ENCODE results near the gene RAD23A. TPM values are rescaled to one million over a fixed set of nuclear protein-coding genes. Genes with fewer than 3 reads are reported as not detected.

The RAD23A gene
- polyA plus RNA-seq, 2 of the 4 experiments (the other 2 are of a cell fraction): 56.2 to 71.6 TPM

DNA sequence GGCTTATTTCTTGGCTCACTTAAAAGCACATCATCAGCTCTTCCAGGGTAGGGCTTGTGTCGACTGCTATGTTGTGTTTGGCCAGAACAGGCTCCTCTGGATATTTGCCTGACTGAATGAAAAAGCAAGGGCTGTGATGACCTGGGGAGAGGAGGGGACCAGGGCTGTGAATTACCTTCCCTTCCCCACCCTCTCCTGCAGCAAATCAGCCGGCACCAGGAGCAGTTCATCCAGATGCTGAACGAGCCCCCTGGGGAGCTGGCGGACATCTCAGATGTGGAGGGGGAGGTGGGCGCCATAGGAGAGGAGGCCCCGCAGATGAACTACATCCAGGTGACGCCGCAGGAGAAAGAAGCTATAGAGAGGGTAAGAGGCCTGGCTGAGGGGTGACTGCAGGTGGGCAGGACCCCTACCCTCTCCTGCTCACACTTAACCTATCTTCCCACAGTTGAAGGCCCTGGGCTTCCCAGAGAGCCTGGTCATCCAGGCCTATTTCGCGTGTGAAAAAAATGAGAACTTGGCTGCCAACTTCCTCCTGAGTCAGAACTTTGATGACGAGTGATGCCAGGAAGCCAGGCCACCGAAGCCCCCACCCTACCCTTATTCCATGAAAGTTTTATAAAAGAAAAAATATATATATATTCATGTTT is 7.0 kb downstream of the RAD23A start:
- ChIA-PET CTCF (interaction anchor here (2.2 to 5.7 kb wide), 2 partner anchors 12 to 24 kb away, joined by 6 to 43 read pairs; no protein-coding TSS in a partner anchor), POLR2A (interaction anchor here (0.6 kb wide), 1 partner anchor 9 kb away, joined by 3 read pairs; no protein-coding TSS in a partner anchor)
- Histone ChIP-seq H3K27ac (no peak overlapping the region), H3K4me3 (no peak overlapping the region), H3K4me2 (no peak overlapping the region), H3K9me3 (no peaks in the 10 kb centered on the region), H3K4me1 (peaks cover 25% of the 10 kb centered on the region; the same call in 2 of the 3 replicates)
- 64% methylated on average over 9 of the region's 12 CpGs for WGBS (ENCODE audit: missing lambda C conversion rate)
- no peak for TF ChIP-seq SMC3 (IDR thresholded peaks at IDR 0.05)
- TF ChIP-seq CEBPB (IDR thresholded peaks at IDR 0.05): no peak
- TF ChIP-seq, protein P1, sequence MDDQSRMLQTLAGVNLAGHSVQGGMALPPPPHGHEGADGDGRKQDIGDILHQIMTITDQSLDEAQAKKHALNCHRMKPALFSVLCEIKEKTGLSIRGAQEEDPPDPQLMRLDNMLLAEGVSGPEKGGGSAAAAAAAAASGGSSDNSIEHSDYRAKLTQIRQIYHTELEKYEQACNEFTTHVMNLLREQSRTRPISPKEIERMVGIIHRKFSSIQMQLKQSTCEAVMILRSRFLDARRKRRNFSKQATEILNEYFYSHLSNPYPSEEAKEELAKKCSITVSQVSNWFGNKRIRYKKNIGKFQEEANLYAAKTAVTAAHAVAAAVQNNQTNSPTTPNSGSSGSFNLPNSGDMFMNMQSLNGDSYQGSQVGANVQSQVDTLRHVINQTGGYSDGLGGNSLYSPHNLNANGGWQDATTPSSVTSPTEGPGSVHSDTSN (IDR thresholded peaks at IDR 0.05): no peak
- ATAC-seq (no peak), DNase-seq (ENCODE audit: low read depth in 1 of 2, low spot score in 1 of 2) (no peak), FAIRE-seq (no peak)

GRCh38 chr19:12953138-12953798 is 7.6 kb downstream of the RAD23A start:
- Histone ChIP-seq H3K4me1 (peaks cover 21% of the 10 kb centered on the region; the same call in 2 of the 3 replicates), H3K27ac (peak overlapping the region in 1 of 2 experiments; percentile 24; a peak in 1 of 6 replicates), H3K4me2 (no peak overlapping the region), H3K4me3 (no peak overlapping the region), H3K9me3 (no peaks in the 10 kb centered on the region)
- no peak for TF ChIP-seq HEYL (CRISPR knock-in tag; IDR thresholded peaks at IDR 0.05)
- no peak for TF ChIP-seq POLR2A (IDR thresholded peaks at IDR 0.05; ENCODE audit: low read length)
- no peak for TF ChIP-seq CBX8 (IDR thresholded peaks at IDR 0.05)
- TF ChIP-seq CHD4 (IDR thresholded peaks at IDR 0.05; ENCODE audit: borderline replicate concordance): no peak
- no peak for TF ChIP-seq RFX5 (IDR thresholded peaks at IDR 0.05)
- no peak for TF ChIP-seq TP53 (CRISPR knock-in tag; IDR thresholded peaks at IDR 0.05)
- TF ChIP-seq GATA3 (IDR thresholded peaks at IDR 0.05; ENCODE audit: borderline replicate concordance): no peak
- TF ChIP-seq ZFP36 (IDR thresholded peaks at IDR 0.05; ENCODE audit: borderline replicate concordance, partially characterized antibody): no peak
- TF ChIP-seq CBX2 (IDR thresholded peaks at IDR 0.05; ENCODE audit: borderline replicate concordance, low read depth): no peak
- TF ChIP-seq NPAS2 (CRISPR knock-in tag; IDR thresholded peaks at IDR 0.05; ENCODE audit: borderline replicate concordance): no peak
- no peak for TF ChIP-seq MAZ (IDR thresholded peaks at IDR 0.05; ENCODE audit: borderline replicate concordance, low read depth, low read length)
- no peak for TF ChIP-seq RAD21 (conservative IDR thresholded peaks at IDR 0.05 in 1 of 2, IDR thresholded peaks at IDR 0.05 in 1 of 2)
- no peak for TF ChIP-seq ZC3H11A (IDR thresholded peaks at IDR 0.05)
- TF ChIP-seq, protein P2, sequence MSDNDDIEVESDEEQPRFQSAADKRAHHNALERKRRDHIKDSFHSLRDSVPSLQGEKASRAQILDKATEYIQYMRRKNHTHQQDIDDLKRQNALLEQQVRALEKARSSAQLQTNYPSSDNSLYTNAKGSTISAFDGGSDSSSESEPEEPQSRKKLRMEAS (IDR thresholded peaks at IDR 0.05): no peak
- TF ChIP-seq SMC3 (IDR thresholded peaks at IDR 0.05): no peak
- WGBS (ENCODE audit: missing lambda C conversion rate): 79% methylated on average over 8 of the region's 11 CpGs
- POLR2A ChIA-PET: interaction anchor here (0.6 kb wide), 1 partner anchor 8 kb away, joined by 3 read pairs; no protein-coding TSS in a partner anchor
- no peak for DNase-seq (ENCODE audit: low read depth in 1 of 2, low spot score in 1 of 2)
- CTCF ChIA-PET: interaction anchor here (2.2 to 5.7 kb wide), 2 partner anchors 12 to 23 kb away, joined by 6 to 43 read pairs; no protein-coding TSS in a partner anchor
- no peak for ATAC-seq
- no peak for FAIRE-seq

DNA sequence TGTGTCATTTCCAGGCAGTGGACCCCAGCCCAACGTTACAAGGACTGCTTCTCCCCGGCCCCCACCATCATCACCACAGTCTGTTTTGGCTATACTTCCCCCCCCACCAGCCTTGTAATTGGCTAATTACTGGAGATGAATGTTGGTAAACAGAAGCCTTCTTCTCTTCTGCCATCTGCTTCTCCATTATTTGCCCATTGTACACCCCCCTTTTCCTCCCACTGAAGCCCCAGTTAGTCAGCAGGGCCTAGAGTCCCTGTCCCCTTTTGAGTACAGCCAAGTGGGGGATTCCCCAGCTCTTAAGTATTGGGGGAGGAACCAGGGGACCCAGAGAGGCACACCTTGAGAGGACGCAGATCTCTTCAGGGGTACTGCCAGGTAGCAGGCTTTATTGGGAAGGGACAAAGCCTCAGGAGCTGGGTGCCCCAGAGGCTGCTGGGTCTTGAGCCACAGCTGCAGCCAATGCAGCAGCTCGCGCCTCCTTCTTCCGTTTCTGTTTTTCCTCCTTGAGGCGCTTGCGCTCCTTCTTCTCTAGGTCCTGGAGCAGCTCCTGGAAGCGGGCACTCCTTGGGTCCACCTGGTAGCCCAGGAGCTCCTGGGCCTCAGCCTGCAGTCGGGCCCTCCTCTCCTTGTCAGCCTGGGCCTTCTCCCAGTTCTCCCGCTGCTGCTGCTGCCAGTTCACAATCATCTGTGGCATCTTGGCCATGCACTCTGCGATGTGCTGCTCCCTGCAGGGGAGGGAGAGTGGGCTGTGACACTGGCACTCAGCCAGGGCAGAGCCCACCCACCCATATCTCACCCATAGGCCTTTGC is 8.3 kb downstream of the RAD23A start:
- Histone ChIP-seq H3K9me3 (no peaks in the 10 kb centered on the region), H3K27ac (0 out of 6 replicates have a peak overlapping the region, but pooled peaks of 1 of the 2 experiments have one; percentile 12), H3K4me2 (no peak overlapping the region; the same call in 2 of the 3 replicates), H3K4me3 (no peak overlapping the region), H3K4me1 (peaks cover 21% of the 10 kb centered on the region; the same call in 2 of the 3 replicates)
- TF ChIP-seq SREBF2 (IDR thresholded peaks at IDR 0.05) (no peak), HOXA7 (CRISPR knock-in tag; IDR thresholded peaks at IDR 0.05) (no peak), NR3C1 (IDR thresholded peaks at IDR 0.05) (no peak), MAZ (IDR thresholded peaks at IDR 0.05; ENCODE audit: borderline replicate concordance, low read depth, low read length) (no peak), HEYL (CRISPR knock-in tag; IDR thresholded peaks at IDR 0.05) (no peak), HDAC2 (IDR thresholded peaks at IDR 0.05) (no peak), HOXB13 (CRISPR knock-in tag; IDR thresholded peaks at IDR 0.05; ENCODE audit: low read depth) (no peak), MYC (IDR thresholded peaks at IDR 0.05; ENCODE audit: borderline replicate concordance, low read length) (no peak), RARB (CRISPR knock-in tag; IDR thresholded peaks at IDR 0.05) (no peak), MAFK (IDR thresholded peaks at IDR 0.05; ENCODE audit: partially characterized antibody) (no peak)
- TF ChIP-seq, protein P3, sequence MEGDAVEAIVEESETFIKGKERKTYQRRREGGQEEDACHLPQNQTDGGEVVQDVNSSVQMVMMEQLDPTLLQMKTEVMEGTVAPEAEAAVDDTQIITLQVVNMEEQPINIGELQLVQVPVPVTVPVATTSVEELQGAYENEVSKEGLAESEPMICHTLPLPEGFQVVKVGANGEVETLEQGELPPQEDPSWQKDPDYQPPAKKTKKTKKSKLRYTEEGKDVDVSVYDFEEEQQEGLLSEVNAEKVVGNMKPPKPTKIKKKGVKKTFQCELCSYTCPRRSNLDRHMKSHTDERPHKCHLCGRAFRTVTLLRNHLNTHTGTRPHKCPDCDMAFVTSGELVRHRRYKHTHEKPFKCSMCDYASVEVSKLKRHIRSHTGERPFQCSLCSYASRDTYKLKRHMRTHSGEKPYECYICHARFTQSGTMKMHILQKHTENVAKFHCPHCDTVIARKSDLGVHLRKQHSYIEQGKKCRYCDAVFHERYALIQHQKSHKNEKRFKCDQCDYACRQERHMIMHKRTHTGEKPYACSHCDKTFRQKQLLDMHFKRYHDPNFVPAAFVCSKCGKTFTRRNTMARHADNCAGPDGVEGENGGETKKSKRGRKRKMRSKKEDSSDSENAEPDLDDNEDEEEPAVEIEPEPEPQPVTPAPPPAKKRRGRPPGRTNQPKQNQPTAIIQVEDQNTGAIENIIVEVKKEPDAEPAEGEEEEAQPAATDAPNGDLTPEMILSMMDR (IDR thresholded peaks at IDR 0.05): no peak
- 89% methylated on average over 9 of the region's 12 CpGs for WGBS (ENCODE audit: missing lambda C conversion rate)
- ChIA-PET CTCF (interaction anchor here (1.2 to 5.7 kb wide), 3 partner anchors 11 to 69 kb away, joined by 3 to 43 read pairs (median 6); no protein-coding TSS in a partner anchor), POLR2A (interaction anchor here (0.8 kb wide), 1 partner anchor 20 kb away, joined by 3 read pairs; the partner anchor contains the start of gene FARSA)
- ATAC-seq (no peak), FAIRE-seq (no peak), DNase-seq (ENCODE audit: low read depth in 1 of 2, low spot score in 1 of 2) (no peak)

Measured in A549 (cell line).